A549 treated with AZD2906 at 1 μM for 4 hours (cell line): ENCODE measurements around the gene ARL8A. TPM values are rescaled to one million over a fixed set of nuclear protein-coding genes. Genes with fewer than 3 reads are reported as not detected.

Experiments used
- total RNA-seq: library from RNA; stranded (reverse); fragments of 200-300 nt; extraction: Qiagen RNA extraction; gene quantifications from 5 replicates; pipeline ENCODE4 v1.2.3, GENCODE V29; 2022

The ARL8A gene
- 43.5 to 56.3 TPM (median 51.2 TPM) in 5 replicates for total RNA-seq

DNA sequence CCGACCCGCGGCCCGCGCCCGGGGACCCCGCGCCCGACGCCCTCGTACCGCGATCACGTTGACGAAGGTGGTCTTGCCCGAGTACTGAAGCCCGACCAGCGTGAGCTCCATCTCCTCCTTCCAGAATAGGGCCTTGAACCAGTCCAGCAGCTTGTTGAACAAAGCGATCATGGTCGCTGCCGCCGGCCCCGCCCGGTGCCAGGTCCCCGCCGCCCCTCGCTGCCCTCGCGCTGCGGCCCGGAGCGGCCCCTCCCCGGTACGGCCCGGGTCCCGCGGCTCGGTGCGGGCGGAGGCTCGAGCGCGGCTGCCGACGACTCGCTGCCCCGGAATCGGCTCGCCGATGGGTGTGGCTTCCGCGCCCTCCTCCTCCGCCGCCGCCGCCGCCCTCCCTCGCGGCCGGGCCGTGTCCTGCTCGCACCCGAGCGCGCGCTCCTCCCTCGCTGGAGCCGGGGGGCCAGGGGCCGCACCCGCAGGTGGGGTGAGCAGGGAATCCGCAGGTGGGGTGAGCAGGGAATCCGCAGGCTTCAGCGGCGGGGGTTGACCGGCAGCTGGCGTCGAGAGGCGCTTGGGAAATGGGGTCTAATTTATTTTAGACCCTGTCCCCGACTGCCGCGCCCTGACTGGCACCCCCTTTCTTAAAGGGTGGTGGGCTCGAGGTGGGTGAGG is at the start of gene ARL8A:
Gene ARL8A (minus strand): TSS at position 336 of the 666 bp plus-strand sequence. CDS start 165 bp downstream, at position 171.

DNA sequence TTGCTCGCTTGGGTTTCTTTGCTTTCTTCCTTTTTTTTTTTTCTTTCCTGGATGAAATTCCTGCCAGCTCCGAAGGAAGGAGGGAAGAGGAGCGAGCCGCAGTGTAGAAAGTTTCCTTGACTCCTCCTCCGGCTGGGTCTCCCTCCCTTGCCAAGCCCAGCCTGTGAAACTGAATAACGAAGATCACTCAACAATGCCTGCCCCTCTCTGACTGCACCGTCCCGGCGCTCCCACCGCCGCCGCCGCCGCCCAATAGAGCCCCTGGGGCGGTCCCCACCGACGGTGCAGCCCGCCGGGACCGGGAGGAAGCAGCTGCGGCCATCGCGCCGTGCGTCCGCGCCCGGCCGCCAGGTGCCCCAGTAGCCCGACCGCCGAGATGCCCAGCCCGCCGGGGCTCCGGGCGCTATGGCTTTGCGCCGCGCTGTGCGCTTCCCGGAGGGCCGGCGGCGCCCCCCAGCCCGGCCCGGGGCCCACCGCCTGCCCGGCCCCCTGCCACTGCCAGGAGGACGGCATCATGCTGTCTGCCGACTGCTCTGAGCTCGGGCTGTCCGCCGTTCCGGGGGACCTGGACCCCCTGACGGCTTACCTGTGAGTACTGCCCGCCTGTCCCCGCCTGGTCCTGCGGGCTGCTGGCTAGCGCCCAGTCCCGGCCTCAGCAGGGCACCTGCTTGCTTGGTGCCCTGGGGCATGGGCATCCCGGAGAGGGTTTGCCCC is 49.2 kb upstream of the ARL8A start, which contains the start of gene LGR6:
Gene LGR6 (plus strand): TSS at position 186 of the 714 bp plus-strand sequence. CDS start 191 bp downstream, at position 377.

DNA sequence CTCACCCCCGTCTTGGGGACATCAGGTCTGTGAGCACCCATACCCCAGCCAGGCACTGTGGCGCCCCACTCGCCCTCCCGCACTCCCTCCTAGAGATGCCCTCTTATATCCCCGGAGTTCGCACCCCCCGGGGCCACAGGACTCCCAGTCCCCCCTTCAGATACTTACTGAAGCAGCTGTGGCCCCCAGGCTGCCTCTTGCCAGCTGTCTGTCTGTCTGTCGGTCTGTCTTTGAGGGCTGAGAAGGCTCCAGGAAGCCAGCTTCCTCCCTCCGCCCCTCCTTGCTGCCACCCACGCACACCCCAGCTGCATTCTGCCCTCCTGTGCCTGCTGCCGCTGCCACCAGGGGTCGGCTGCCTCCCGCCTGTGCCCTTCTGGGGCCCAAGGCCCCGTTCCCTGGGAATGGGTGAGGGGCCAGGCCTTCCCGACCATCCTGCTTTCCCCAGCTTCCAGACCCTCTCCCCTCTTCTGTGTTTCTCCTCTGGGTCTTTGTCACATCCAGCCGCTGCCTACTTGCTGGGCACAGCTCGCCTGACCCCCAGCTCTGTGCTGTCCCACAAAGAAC is 15.9 kb upstream of the ARL8A start, which contains the start of gene PTPN7:
Gene PTPN7 (minus strand): TSS at position 226 of the 564 bp plus-strand sequence. CDS start 1,200 bp downstream, outside the sequence.

DNA sequence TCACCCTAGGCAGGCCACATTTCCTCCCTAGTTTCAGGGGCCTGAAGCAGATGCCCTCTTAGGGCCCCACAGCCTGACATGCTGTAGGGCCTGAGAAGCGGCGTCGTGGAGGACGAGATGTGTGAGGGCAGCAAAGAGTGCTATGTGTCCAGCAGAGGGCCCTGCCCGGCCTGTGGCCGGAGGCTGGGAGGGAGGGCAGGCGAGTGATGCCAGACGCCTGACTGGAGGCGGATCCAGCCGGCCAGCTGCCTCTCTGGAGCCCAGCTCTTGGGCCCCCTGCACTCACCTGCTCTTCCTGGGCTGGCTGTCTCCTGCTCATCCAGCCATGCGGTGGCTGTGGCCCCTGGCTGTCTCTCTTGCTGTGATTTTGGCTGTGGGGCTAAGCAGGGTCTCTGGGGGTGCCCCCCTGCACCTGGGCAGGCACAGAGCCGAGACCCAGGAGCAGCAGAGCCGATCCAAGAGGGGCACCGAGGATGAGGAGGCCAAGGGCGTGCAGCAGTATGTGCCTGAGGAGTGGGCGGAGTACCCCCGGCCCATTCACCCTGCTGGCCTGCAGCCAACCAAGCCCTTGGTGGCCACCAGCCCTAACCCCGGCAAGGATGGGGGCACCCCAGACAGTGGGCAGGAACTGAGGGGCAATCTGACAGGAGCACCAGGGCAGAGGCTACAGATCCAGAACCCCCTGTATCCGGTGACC is 21.8 kb downstream of the ARL8A start, which contains the start of gene GPR37L1:
Gene GPR37L1 (plus strand): TSS at position 279 of the 697 bp plus-strand sequence. CDS start 47 bp downstream, at position 326.

Other genes starting within 250 kb of the ARL8A start
- not detected in 5 replicates for gene LMOD1, start 198.2 kb downstream of the ARL8A start, total RNA-seq
- 90.1 to 137 TPM (median 94.7 TPM) in 5 replicates for gene TIMM17A, start 189.2 kb downstream of the ARL8A start, total RNA-seq
- gene RNPEP, start 162.1 kb downstream of the ARL8A start, total RNA-seq = 83.6 to 90.3 TPM (median 85.8 TPM) in 5 replicates
- gene ELF3, start 134.2 kb downstream of the ARL8A start, total RNA-seq = 104 to 139 TPM (median 124 TPM) in 5 replicates
- gene GPR37L1, start 21.8 kb downstream of the ARL8A start, total RNA-seq = 0.10 to 0.11 TPM (median 0.10 TPM) in 5 replicates
- gene PTPN7, start 15.9 kb upstream of the ARL8A start, total RNA-seq = 0.05 TPM in 1 of 5 replicates, not detected in the others
- gene LGR6, start 49.1 kb upstream of the ARL8A start, total RNA-seq = 0.72 to 0.92 TPM (median 0.76 TPM) in 5 replicates
- 62.7 to 64.9 TPM (median 64.7 TPM) in 5 replicates for gene UBE2T, start 197.2 kb upstream of the ARL8A start, total RNA-seq
- 1.5 to 2.2 TPM (median 1.6 TPM) in 5 replicates for gene PPP1R12B, start 204.0 kb upstream of the ARL8A start, total RNA-seq